ACC112 (cell line): ENCODE data around the gene GLIS2.

Experiments used
- H2AFZ ChIP-seq: fragments of 200-600 bp; sonication (generic); one replicate; pipeline ENCODE4 v1.6.0; 2017; ENCODE audit warnings: antibody characterized with exemption, low read length; ENCODE audit not compliant: unreplicated experiment
- H3K27ac ChIP-seq: fragments of 200-600 bp; sonication (generic); 2 replicates; pipeline ENCODE4 v1.5.1; 2014; ENCODE audit warnings: low read depth, mild to moderate bottlenecking, antibody characterized with exemption, low read length, moderate library complexity
- H3K27me3 ChIP-seq: fragments of 200-600 bp; sonication (generic); 2 replicates; pipeline ENCODE4 v1.6.1; 2014; ENCODE audit warnings: mild to moderate bottlenecking, antibody characterized with exemption, low read length, moderate library complexity, mixed read lengths; ENCODE audit not compliant: insufficient read depth
- H3K36me3 ChIP-seq: fragments of 200-600 bp; sonication (generic); 2 replicates; pipeline ENCODE4 v1.6.1; 2016; ENCODE audit warnings: mild to moderate bottlenecking, antibody characterized with exemption, low read length, moderate library complexity, mixed read lengths; ENCODE audit not compliant: insufficient read depth
- H3K4me1 ChIP-seq: fragments of 200-600 bp; sonication (generic); one replicate; pipeline ENCODE4 v1.6.1; 2016; ENCODE audit warnings: low read length, mixed read lengths; ENCODE audit not compliant: insufficient read depth, unreplicated experiment, control insufficient read depth
- H3K4me3 ChIP-seq: fragments of 200-600 bp; sonication (generic); 2 replicates; pipeline ENCODE4 v1.5.1; 2014; ENCODE audit warnings: mild to moderate bottlenecking, low read depth, low read length
- H3K79me2 ChIP-seq: fragments of 200-600 bp; sonication (generic); one replicate; pipeline ENCODE4 v1.6.0; 2016; ENCODE audit warnings: low read length; ENCODE audit not compliant: control insufficient read depth, unreplicated experiment, insufficient read depth

The GLIS2 gene

DNA sequence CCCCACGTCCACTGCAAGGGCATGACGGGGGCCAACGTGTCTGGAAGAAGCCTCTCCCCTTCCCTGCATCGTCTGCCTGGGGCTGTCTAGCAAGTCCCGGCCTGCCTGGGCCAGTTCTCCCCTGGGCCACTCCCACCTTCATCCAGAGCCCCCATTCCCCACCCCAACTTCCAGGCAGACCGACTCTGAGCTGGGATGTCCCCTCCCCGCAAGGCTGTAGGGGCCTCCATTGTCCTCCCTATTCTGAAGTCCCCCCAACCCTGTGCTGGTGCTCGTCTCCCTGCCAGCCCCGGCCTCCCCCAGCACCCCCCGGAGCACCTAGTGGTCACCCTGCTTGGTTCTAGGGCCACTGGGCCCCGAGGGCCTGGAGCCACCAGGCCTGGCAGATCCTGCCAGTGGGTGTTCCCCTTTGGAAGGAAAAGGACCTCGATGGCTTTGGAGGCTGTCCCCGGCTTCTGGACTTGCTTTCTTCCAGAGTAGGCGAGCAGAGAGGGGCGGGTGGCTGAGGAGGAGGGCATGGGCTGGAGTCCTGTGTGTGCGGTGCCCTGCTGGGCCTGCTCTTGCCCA, 4.8 kb downstream of the GLIS2 start:
- peak overlapping the region; percentile 63; the same call in 1 of the 2 replicates for H3K4me3 ChIP-seq
- peaks cover 57% of the 10 kb centered on the region for H3K4me1 ChIP-seq
- no peak overlapping the region for H3K27ac ChIP-seq
- H2AFZ ChIP-seq: no peak overlapping the region
- H3K27me3 ChIP-seq: no peaks in the 10 kb centered on the region
- peaks cover 86% of the 10 kb centered on the region for H3K79me2 ChIP-seq
- H3K36me3 ChIP-seq: no peaks in the 10 kb centered on the region

DNA sequence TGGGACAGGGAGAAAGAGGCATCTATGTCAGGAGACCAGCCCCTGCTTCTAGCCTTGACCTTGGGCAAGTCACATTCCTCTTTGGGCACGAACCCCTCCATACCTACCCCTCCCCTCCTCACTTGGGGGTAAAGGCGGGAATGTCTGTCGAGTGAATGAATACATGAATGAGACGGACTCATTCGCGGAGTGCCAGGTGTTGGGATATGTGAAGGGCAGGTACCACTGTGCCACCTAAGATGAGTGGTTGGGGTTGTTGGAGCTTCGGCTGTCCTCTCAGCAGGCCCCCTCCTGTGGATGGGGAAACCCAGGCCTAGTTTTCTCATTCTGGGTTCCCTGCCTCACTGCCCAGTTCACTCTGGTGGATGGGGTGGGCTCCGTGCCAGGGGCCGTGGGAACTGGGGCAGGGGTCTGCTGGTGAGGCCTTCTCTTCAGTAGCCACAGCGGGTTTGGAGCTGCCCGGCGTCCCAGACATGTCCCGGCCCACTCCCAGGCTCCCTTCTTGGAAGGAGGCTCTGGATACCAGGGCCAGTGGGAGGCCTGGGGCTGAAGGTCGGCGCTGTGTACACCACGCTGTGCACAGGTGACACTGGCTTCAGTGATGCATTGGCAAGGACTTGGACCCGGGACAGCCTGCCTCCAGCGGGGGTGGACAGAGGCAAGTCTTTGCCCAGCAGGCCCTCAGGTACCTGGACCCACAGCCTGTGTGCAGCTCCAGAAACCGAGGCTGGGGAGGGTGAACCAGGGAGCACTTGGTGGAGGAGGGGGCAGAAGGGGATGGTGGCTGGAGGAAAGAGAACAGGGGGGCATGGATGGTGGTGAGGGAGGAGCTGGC, 5.6 kb downstream of the GLIS2 start:
- Histone ChIP-seq H3K4me1 (peaks cover 57% of the 10 kb centered on the region), H2AFZ (no peak overlapping the region), H3K27ac (no peak overlapping the region), H3K4me3 (no peak overlapping the region), H3K27me3 (no peaks in the 10 kb centered on the region), H3K79me2 (peaks cover 90% of the 10 kb centered on the region), H3K36me3 (no peaks in the 10 kb centered on the region)

GRCh38 chr16:4322121-4323052, 6.5 kb downstream of the GLIS2 start:
- no peaks in the 10 kb centered on the region for H3K27me3 ChIP-seq
- no peak overlapping the region for H3K4me3 ChIP-seq
- no peaks in the 10 kb centered on the region for H3K36me3 ChIP-seq
- peaks cover 53% of the 10 kb centered on the region for H3K4me1 ChIP-seq
- H3K27ac ChIP-seq: no peak overlapping the region
- no peak overlapping the region for H2AFZ ChIP-seq
- peaks cover 90% of the 10 kb centered on the region for H3K79me2 ChIP-seq

DNA sequence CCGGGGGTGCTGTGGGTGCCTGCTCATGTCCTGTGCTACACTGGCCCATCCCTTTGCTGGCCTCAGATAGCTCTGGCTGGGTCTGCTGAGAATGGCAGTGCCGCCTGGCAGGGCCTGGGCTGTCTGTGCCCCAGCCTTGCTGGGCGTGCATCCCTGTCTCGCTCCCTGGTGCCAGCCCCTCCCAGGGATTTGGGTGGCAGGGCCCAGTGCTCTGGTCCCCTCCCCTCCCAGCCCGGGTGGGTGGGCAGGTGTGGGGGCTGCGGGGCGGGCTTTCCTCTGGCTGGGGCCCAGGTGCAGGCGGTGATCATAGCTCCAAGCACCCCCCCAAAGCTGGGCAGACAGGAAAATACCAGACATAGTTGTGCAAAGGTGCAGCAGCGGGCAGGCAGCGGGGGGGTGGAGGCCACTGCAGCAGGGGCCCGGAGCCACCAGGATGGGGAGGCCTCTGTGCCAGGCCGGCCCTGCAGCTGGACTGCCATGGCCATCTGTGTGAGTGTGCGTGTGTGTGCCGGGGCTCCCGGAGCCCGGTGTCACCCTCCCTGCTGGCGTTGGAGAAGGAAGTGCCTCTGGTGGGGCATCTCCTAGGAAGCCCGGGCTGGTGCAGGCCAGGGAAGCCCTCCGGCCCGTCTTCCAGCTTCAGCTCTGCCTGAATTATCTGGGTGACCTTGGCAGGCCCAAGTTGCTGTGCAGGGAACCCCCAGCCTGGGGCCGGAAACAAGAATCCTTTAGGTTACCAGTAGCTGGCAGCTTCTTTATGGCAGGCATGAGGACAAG, 7.4 kb downstream of the GLIS2 start:
- Histone ChIP-seq H3K27me3 (no peaks in the 10 kb centered on the region), H3K4me1 (peaks cover 49% of the 10 kb centered on the region)

DNA sequence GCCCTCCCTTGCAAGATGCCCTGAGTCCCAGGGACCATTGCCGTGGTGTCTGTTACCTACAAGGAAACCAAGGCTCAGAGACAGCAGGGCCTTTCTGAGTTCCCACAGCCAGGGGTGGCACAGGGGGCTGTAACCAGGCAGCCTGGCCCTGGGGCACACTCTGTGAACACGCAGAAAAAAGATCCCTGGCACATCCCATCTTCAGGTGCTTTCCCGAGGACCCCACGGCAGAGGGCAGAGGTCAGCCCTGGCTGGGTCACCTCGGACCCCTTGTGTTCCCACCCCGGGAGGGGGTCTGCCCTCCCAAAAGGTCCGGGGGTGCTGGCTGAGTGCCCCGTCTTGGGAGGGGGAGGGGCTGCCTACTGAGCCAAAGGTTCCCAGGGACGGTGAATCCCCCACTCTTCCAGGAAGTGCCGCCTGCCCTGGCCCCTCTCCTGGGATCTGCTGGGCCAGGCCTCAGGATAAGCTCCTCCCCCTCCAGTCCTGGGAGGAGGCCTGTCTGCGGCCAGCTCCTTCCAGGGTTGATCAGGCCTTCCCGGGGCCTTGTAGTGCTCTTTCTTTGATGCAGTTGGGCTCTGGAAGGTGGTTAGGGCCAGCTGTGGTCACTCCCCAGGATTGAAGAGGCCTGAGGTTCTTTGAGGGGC, 8.1 kb downstream of the GLIS2 start:
- Histone ChIP-seq H3K4me1 (peaks cover 49% of the 10 kb centered on the region), H2AFZ (no peak overlapping the region)

More for the DNA sequence above, 7.4 kb downstream of the GLIS2 start:
- no peaks in the 10 kb centered on the region for H3K36me3 ChIP-seq
- peaks cover 87% of the 10 kb centered on the region for H3K79me2 ChIP-seq
- H3K4me3 ChIP-seq: no peak overlapping the region
- H3K27ac ChIP-seq: no peak overlapping the region; the same call in 1 of the 2 replicates
- H2AFZ ChIP-seq: no peak overlapping the region

DNA sequence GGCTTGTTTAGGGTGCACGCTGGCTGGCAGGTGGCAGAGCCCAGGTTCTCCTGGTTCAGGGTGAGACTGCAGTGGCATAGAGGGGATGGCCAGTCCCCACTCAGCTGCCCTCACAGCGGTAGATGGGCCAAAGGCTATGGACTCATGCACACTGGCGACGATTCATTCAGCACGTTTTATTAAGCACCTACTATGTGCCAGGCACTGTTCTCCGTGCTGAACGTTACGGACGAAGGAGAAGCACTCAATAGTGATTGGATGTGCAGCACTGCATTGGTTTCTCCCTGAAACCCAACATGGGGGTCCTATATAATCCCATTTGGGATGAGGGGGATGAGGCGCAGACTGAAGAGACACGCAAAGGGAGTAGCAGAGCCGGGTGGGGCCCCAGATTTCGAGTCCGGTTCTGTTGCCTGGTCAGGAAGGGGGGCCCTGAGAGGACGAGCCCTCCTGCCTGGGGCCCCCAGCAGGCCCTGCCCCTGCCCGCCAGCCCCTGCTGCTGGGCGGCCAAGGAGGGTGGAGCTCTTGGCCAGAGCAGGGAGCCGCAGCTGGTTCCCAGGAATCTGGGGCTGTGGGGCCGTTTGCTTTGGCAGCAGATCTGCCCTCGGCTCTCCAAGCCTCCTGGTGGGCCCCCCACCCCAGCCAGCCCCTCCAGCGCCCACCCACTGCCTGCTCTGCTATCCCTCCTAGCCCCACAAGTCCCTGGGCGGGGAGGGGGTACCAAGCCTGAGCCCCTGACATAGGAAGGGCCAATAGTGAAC, 8.8 kb downstream of the GLIS2 start:
- no peak overlapping the region for H3K27ac ChIP-seq
- no peak overlapping the region for H3K4me3 ChIP-seq
- H2AFZ ChIP-seq: no peak overlapping the region
- H3K4me1 ChIP-seq: peaks cover 44% of the 10 kb centered on the region
- H3K36me3 ChIP-seq: no peaks in the 10 kb centered on the region
- H3K79me2 ChIP-seq: peaks cover 87% of the 10 kb centered on the region
- H3K27me3 ChIP-seq: no peaks in the 10 kb centered on the region

More for the DNA sequence above, 8.1 kb downstream of the GLIS2 start:
- Histone ChIP-seq H3K27ac (no peak overlapping the region; the same call in 1 of the 2 replicates), H3K27me3 (no peaks in the 10 kb centered on the region), H3K36me3 (no peaks in the 10 kb centered on the region), H3K4me3 (0 out of 2 replicates have a peak overlapping the region, but pooled peaks have one; percentile 23), H3K79me2 (peaks cover 87% of the 10 kb centered on the region)

- no peaks in the 10 kb centered on the region for H3K27me3 ChIP-seq
- H3K27ac ChIP-seq: no peak overlapping the region
- H3K4me1 ChIP-seq: peaks cover 37% of the 10 kb centered on the region
- no peak overlapping the region for H2AFZ ChIP-seq
- H3K36me3 ChIP-seq: no peaks in the 10 kb centered on the region
- no peak overlapping the region for H3K4me3 ChIP-seq
- peaks cover 81% of the 10 kb centered on the region for H3K79me2 ChIP-seq
Measured at GRCh38 chr16:4325253-4325758, 9.4 kb downstream of the GLIS2 start.

DNA sequence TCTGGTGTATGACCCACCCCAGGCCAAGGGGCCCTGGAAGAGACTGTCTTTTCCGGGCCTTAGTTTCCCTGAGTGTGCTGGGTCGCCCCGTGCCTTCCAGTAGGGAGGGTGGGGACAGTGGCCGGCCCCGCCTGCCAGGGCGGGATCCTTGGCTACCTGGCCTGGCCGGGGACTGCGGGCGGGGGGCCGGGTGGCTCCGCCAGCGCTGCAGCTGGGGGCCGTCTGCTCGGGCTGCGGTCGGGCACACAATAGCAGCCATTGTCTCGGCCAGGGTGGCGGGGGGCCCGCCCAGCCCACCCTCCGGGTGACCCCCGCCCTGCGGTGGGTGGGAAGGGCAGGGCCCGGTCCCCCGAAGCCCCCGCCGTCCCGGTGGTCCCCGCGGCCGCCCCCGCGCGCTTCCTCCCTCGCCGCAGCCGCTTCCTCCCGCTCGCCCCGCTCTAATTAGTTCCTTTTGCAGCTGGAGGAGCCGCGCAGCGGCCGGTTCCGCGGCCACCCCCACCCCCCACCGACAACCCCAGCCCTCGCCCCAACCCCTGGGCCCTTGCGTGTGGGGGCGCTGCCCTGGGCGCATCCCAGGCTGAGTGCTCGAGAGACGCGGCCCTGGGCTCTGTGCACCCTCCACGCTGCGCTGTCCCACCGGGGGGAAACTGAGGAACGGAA, 11.6 kb downstream of the GLIS2 start:
- Histone ChIP-seq H2AFZ (no peak overlapping the region), H3K27ac (no peak overlapping the region), H3K27me3 (no peaks in the 10 kb centered on the region), H3K36me3 (no peaks in the 10 kb centered on the region), H3K4me1 (peaks cover 27% of the 10 kb centered on the region), H3K4me3 (peak overlapping the region; percentile 56), H3K79me2 (peaks cover 67% of the 10 kb centered on the region)
